ENCODE results near the gene RPS6KA4. TPM values are rescaled to one million over a fixed set of nuclear protein-coding genes. Genes with fewer than 3 reads are reported as not detected.

The RPS6KA4 gene
- total and polyA plus RNA-seq, 2 of the 13 experiments (the other 11 are each of a cell fraction or from before 2014, with no cell fraction given) = 8.9 to 14.2 TPM

DNA sequence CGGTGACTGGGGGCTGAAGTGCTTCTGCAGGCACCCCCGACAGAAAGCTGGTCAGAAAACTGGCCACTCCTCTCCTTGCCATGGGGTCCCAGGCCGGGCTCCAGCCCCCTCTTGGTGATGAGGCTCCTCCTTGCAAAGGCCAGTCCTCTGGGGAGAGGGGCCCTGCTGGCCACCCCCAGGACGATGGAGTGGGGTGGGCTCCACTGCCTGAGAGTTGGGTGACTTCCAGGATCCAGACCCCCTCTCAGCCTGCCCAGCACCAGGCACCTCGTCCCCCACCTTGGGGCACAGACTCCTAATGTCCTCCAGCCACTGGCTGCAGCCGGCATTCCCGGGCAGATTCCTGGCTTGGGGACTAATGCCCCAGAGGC, 441 bp upstream of the RPS6KA4 start (continued):
- TF ChIP-seq, protein P1, sequence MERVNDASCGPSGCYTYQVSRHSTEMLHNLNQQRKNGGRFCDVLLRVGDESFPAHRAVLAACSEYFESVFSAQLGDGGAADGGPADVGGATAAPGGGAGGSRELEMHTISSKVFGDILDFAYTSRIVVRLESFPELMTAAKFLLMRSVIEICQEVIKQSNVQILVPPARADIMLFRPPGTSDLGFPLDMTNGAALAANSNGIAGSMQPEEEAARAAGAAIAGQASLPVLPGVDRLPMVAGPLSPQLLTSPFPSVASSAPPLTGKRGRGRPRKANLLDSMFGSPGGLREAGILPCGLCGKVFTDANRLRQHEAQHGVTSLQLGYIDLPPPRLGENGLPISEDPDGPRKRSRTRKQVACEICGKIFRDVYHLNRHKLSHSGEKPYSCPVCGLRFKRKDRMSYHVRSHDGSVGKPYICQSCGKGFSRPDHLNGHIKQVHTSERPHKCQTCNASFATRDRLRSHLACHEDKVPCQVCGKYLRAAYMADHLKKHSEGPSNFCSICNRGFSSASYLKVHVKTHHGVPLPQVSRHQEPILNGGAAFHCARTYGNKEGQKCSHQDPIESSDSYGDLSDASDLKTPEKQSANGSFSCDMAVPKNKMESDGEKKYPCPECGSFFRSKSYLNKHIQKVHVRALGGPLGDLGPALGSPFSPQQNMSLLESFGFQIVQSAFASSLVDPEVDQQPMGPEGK (CRISPR knock-in tag; IDR thresholded peaks at IDR 0.05) = peak; percentile 41; the same call in 1 of the 2 replicates
- TF ChIP-seq ZNF558 (CRISPR knock-in tag; IDR thresholded peaks at IDR 0.05; ENCODE audit: borderline replicate concordance) (0 out of 2 replicates have a peak, but pooled peaks have one; percentile 38), ZMYM2 (CRISPR knock-in tag; IDR thresholded peaks at IDR 0.05) (no peak), AGO2 (optimal IDR thresholded peaks at IDR 0.05; ENCODE audit: low read depth, low read length) (no peak), SOX13 (IDR thresholded peaks at IDR 0.05) (no peak), SOX13 (CRISPR knock-in tag; conservative IDR thresholded peaks at IDR 0.05 in 1 of 2, IDR thresholded peaks at IDR 0.05 in 1 of 2) (no peak), MYNN (CRISPR knock-in tag; IDR thresholded peaks at IDR 0.05; ENCODE audit: low read depth) (0 out of 2 replicates have a peak, but pooled peaks have one; percentile 56), ZNF7 (CRISPR knock-in tag; IDR thresholded peaks at IDR 0.05) (no peak), CBFB (CRISPR knock-in tag; IDR thresholded peaks at IDR 0.05) (no peak), CCDC6 (CRISPR knock-in tag; IDR thresholded peaks at IDR 0.05) (peak; percentile 22; the same call in 1 of the 2 replicates), ZNF430 (CRISPR knock-in tag; IDR thresholded peaks at IDR 0.05) (0 out of 2 replicates have a peak, but pooled peaks have one; percentile 43)
- TF ChIP-seq, protein P2, sequence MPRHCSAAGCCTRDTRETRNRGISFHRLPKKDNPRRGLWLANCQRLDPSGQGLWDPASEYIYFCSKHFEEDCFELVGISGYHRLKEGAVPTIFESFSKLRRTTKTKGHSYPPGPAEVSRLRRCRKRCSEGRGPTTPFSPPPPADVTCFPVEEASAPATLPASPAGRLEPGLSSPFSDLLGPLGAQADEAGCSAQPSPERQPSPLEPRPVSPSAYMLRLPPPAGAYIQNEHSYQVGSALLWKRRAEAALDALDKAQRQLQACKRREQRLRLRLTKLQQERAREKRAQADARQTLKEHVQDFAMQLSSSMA (CRISPR knock-in tag; IDR thresholded peaks at IDR 0.05) = peak; percentile 41; the same call in 1 of the 2 replicates
- TF ChIP-seq, protein P3, sequence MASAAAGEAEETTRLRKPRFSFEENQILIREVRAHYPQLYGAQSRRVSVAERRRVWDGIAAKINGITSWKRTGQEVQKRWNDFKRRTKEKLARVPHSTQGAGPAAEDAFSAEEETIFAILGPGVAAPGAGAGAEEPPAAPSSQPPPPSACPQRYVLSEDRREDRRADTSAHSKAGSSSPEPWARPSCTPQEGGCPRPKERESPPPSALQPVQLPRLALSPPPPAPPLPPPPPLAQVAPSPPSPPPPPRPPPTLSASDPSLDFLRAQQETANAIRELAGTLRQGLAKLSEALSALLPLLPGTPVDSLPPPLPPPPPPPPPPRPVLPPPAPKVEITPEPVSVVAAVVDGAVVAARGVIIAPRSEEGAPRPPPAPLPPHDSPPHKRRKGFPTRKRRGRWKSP (CRISPR knock-in tag; IDR thresholded peaks at IDR 0.05) = peak; percentile 59; the same call in 1 of the 2 replicates
- TF ChIP-seq, protein P4, sequence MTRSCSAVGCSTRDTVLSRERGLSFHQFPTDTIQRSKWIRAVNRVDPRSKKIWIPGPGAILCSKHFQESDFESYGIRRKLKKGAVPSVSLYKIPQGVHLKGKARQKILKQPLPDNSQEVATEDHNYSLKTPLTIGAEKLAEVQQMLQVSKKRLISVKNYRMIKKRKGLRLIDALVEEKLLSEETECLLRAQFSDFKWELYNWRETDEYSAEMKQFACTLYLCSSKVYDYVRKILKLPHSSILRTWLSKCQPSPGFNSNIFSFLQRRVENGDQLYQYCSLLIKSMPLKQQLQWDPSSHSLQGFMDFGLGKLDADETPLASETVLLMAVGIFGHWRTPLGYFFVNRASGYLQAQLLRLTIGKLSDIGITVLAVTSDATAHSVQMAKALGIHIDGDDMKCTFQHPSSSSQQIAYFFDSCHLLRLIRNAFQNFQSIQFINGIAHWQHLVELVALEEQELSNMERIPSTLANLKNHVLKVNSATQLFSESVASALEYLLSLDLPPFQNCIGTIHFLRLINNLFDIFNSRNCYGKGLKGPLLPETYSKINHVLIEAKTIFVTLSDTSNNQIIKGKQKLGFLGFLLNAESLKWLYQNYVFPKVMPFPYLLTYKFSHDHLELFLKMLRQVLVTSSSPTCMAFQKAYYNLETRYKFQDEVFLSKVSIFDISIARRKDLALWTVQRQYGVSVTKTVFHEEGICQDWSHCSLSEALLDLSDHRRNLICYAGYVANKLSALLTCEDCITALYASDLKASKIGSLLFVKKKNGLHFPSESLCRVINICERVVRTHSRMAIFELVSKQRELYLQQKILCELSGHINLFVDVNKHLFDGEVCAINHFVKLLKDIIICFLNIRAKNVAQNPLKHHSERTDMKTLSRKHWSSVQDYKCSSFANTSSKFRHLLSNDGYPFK (CRISPR knock-in tag; IDR thresholded peaks at IDR 0.05; ENCODE audit: borderline replicate concordance) = 0 out of 2 replicates have a peak, but pooled peaks have one; percentile 21
- TF ChIP-seq, protein P5, sequence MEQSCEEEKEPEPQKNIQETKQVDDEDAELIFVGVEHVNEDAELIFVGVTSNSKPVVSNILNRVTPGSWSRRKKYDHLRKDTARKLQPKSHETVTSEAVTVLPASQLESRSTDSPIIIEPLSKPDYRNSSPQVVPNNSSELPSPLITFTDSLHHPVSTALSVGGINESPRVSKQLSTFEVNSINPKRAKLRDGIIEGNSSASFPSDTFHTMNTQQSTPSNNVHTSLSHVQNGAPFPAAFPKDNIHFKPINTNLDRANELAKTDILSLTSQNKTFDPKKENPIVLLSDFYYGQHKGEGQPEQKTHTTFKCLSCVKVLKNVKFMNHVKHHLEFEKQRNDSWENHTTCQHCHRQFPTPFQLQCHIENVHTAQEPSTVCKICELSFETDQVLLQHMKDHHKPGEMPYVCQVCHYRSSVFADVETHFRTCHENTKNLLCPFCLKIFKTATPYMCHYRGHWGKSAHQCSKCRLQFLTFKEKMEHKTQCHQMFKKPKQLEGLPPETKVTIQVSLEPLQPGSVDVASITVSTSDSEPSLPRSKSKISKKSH (CRISPR knock-in tag; IDR thresholded peaks at IDR 0.05; ENCODE audit: borderline replicate concordance) = 0 out of 2 replicates have a peak, but pooled peaks have one; percentile 59
- TF ChIP-seq, protein P6, sequence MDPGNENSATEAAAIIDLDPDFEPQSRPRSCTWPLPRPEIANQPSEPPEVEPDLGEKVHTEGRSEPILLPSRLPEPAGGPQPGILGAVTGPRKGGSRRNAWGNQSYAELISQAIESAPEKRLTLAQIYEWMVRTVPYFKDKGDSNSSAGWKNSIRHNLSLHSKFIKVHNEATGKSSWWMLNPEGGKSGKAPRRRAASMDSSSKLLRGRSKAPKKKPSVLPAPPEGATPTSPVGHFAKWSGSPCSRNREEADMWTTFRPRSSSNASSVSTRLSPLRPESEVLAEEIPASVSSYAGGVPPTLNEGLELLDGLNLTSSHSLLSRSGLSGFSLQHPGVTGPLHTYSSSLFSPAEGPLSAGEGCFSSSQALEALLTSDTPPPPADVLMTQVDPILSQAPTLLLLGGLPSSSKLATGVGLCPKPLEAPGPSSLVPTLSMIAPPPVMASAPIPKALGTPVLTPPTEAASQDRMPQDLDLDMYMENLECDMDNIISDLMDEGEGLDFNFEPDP (CRISPR knock-in tag; conservative IDR thresholded peaks at IDR 0.05) = no peak
